ENCODE measurements around the gene GLB1L.
"Not testable (repeated sequence)": the region's sequence is repeated elsewhere in the genome, so short reads cannot be mapped to it uniquely, and the experiment has no call there.

GLB1L gene

GRCh38 chr2:219204425-219205164, 40.6 kb downstream of the GLB1L start:
- WGBS (ENCODE audit: insufficient coverage), result 86% methylated on average over 3 of the region's 7 CpGs
- Histone ChIP-seq H3K36me3 (ENCODE audit: control insufficient read depth in 4 of 4, insufficient read depth in 4 of 4, low read length in 3 of 4) (peaks cover 0 to 20% (median 4%) of the 10 kb centered on the region in 4 experiments), H3K9me3 (ENCODE audit: control extremely low read depth in 1 of 5, control insufficient read depth in 4 of 5, insufficient read depth in 2 of 5, low read depth in 1 of 5, low read length in 4 of 5) (no peaks in the 10 kb centered on the region), H3K27ac (ENCODE audit: insufficient read depth in 1 of 2, low read depth in 1 of 2, low read length in 2 of 2, poor library complexity in 1 of 2, severe bottlenecking in 2 of 2) (no peak overlapping the region), H3K4me3 (ENCODE audit: control insufficient read depth in 1 of 7, extremely low read depth in 1 of 7, insufficient read depth in 4 of 7, low read depth in 2 of 7, low read length in 6 of 7) (no peak overlapping the region), H3K4me1 (ENCODE audit: control extremely low read depth in 1 of 4, control insufficient read depth in 4 of 4, insufficient read depth in 4 of 4, low read length in 3 of 4) (peaks cover 16 to 33% (median 32%) of the 10 kb centered on the region in 4 experiments), H3K27me3 (replicated peaks in 2 of 5; ENCODE audit: control insufficient read depth in 4 of 5, insufficient read depth in 5 of 5, low read length in 4 of 5) (no peaks in the 10 kb centered on the region)
- no peak for DNase-seq
- CTCF ChIA-PET, result interaction anchor here (0.7 to 2.6 kb wide), 8 partner anchors 9 to 33 kb away, joined by 3 to 7 read pairs (median 4); partner anchors contain the start of gene CNPPD1
- POLR2A ChIA-PET, result interaction anchor here (0.7 kb wide), 1 partner anchor 28 kb away, joined by 3 read pairs; the partner anchor contains the start of gene CNPPD1

GRCh38 chr2:219201331-219201730, 43.9 kb downstream of the GLB1L start:
- DNase-seq; H3K27ac ChIP-seq (ENCODE audit: insufficient read depth in 1 of 2, low read depth in 1 of 2, low read length in 2 of 2, poor library complexity in 1 of 2, severe bottlenecking in 2 of 2); H3K36me3 ChIP-seq (ENCODE audit: control insufficient read depth in 4 of 4, insufficient read depth in 4 of 4, low read length in 3 of 4); H3K27me3 ChIP-seq (replicated peaks in 2 of 5; ENCODE audit: control insufficient read depth in 4 of 5, insufficient read depth in 5 of 5, low read length in 4 of 5); POLR2A ChIA-PET; H3K4me1 ChIP-seq (ENCODE audit: control extremely low read depth in 1 of 4, control insufficient read depth in 4 of 4, insufficient read depth in 4 of 4, low read length in 3 of 4); H3K9me3 ChIP-seq (ENCODE audit: control extremely low read depth in 1 of 5, control insufficient read depth in 4 of 5, insufficient read depth in 2 of 5, low read depth in 1 of 5, low read length in 4 of 5); H3K4me3 ChIP-seq (ENCODE audit: control insufficient read depth in 1 of 7, extremely low read depth in 1 of 7, insufficient read depth in 4 of 7, low read depth in 2 of 7, low read length in 6 of 7): not testable (repeated sequence)
- 79% methylated on average over 6 of the region's 21 CpGs for WGBS (ENCODE audit: insufficient coverage)
- CTCF ChIA-PET, result interaction anchor here (0.7 to 3.2 kb wide), 4 partner anchors 18 to 47 kb away, joined by 3 to 13 read pairs (median 4); no protein-coding TSS in a partner anchor

- H3K4me1 ChIP-seq (ENCODE audit: control extremely low read depth in 1 of 4, control insufficient read depth in 4 of 4, insufficient read depth in 4 of 4, low read length in 3 of 4); H3K9me3 ChIP-seq (ENCODE audit: control extremely low read depth in 1 of 5, control insufficient read depth in 4 of 5, insufficient read depth in 2 of 5, low read depth in 1 of 5, low read length in 4 of 5); POLR2A ChIA-PET; H3K27ac ChIP-seq (ENCODE audit: insufficient read depth in 1 of 2, low read depth in 1 of 2, low read length in 2 of 2, poor library complexity in 1 of 2, severe bottlenecking in 2 of 2); H3K36me3 ChIP-seq (ENCODE audit: control insufficient read depth in 4 of 4, insufficient read depth in 4 of 4, low read length in 3 of 4); H3K4me3 ChIP-seq (ENCODE audit: control insufficient read depth in 1 of 7, extremely low read depth in 1 of 7, insufficient read depth in 4 of 7, low read depth in 2 of 7, low read length in 6 of 7); H3K27me3 ChIP-seq (replicated peaks in 2 of 5; ENCODE audit: control insufficient read depth in 4 of 5, insufficient read depth in 5 of 5, low read length in 4 of 5); DNase-seq: not testable (repeated sequence)
- CTCF ChIA-PET, result interaction anchor here (0.6 to 3.2 kb wide), 7 partner anchors 12 to 47 kb away, joined by 3 to 13 read pairs (median 4); partner anchors contain the start of gene CNPPD1
- WGBS (ENCODE audit: insufficient coverage), result 90% methylated on average over 22 of the region's 26 CpGs
These were observed 44.5 kb downstream of the GLB1L start for GRCh38 chr2:219200502-219201326.

GRCh38 chr2:219199470-219200211, 45.6 kb downstream of the GLB1L start:
- Histone ChIP-seq H3K36me3 (ENCODE audit: control insufficient read depth in 4 of 4, insufficient read depth in 4 of 4, low read length in 3 of 4) (no peaks in the 10 kb centered on the region), H3K4me3 (ENCODE audit: control insufficient read depth in 1 of 7, extremely low read depth in 1 of 7, insufficient read depth in 4 of 7, low read depth in 2 of 7, low read length in 6 of 7) (no peak overlapping the region), H3K27me3 (replicated peaks in 2 of 5; ENCODE audit: control insufficient read depth in 4 of 5, insufficient read depth in 5 of 5, low read length in 4 of 5) (no peaks in the 10 kb centered on the region), H3K4me1 (ENCODE audit: control extremely low read depth in 1 of 4, control insufficient read depth in 4 of 4, insufficient read depth in 4 of 4, low read length in 3 of 4) (no peaks in the 10 kb centered on the region), H3K9me3 (ENCODE audit: control extremely low read depth in 1 of 5, control insufficient read depth in 4 of 5, insufficient read depth in 2 of 5, low read depth in 1 of 5, low read length in 4 of 5) (no peaks in the 10 kb centered on the region), H3K27ac (ENCODE audit: insufficient read depth in 1 of 2, low read depth in 1 of 2, low read length in 2 of 2, poor library complexity in 1 of 2, severe bottlenecking in 2 of 2) (no peak overlapping the region)
- CTCF ChIA-PET, result interaction anchor here (0.7 to 3.2 kb wide), 7 partner anchors 9 to 36 kb away, joined by 3 to 13 read pairs (median 3); partner anchors contain the start of gene CNPPD1
- DNase-seq, result no peak
- 97% methylated on average over 6 of the region's 12 CpGs for WGBS (ENCODE audit: insufficient coverage)
- POLR2A ChIA-PET, result no interaction called here

- WGBS (ENCODE audit: insufficient coverage), result 89% methylated on average over 5 of the region's 5 CpGs
- Histone ChIP-seq H3K36me3 (ENCODE audit: control insufficient read depth in 4 of 4, insufficient read depth in 4 of 4, low read length in 3 of 4) (no peaks in the 10 kb centered on the region), H3K9me3 (ENCODE audit: control extremely low read depth in 1 of 5, control insufficient read depth in 4 of 5, insufficient read depth in 2 of 5, low read depth in 1 of 5, low read length in 4 of 5) (no peaks in the 10 kb centered on the region), H3K27ac (ENCODE audit: insufficient read depth in 1 of 2, low read depth in 1 of 2, low read length in 2 of 2, poor library complexity in 1 of 2, severe bottlenecking in 2 of 2) (no peak overlapping the region), H3K27me3 (replicated peaks in 2 of 5; ENCODE audit: control insufficient read depth in 4 of 5, insufficient read depth in 5 of 5, low read length in 4 of 5) (no peaks in the 10 kb centered on the region), H3K4me3 (ENCODE audit: control insufficient read depth in 1 of 7, extremely low read depth in 1 of 7, insufficient read depth in 4 of 7, low read depth in 2 of 7, low read length in 6 of 7) (no peak overlapping the region), H3K4me1 (ENCODE audit: control extremely low read depth in 1 of 4, control insufficient read depth in 4 of 4, insufficient read depth in 4 of 4, low read length in 3 of 4) (no peaks in the 10 kb centered on the region)
- no peak for DNase-seq
- POLR2A ChIA-PET, result no interaction called here
- CTCF ChIA-PET, result interaction anchor here (0.8 to 3.2 kb wide), 6 partner anchors 10 to 36 kb away, joined by 3 to 13 read pairs (median 4); partner anchors contain the start of gene CNPPD1
These were observed 46.3 kb downstream of the GLB1L start for GRCh38 chr2:219198974-219199373.

GRCh38 chr2:219197388-219197787, 47.9 kb downstream of the GLB1L start:
- DNase-seq, result no peak
- ChIA-PET POLR2A (interaction anchor here (0.7 kb wide), 1 partner anchor 53 kb away, joined by 5 read pairs; no protein-coding TSS in a partner anchor), CTCF (interaction anchor here (0.7 to 1.9 kb wide), 3 partner anchors 15 to 26 kb away, joined by 3 to 8 read pairs (median 4); no protein-coding TSS in a partner anchor)
- no CpG with 5 or more reads among the region's 1 CpG for WGBS (ENCODE audit: insufficient coverage)
- H3K27me3 ChIP-seq (replicated peaks in 2 of 5; ENCODE audit: control insufficient read depth in 4 of 5, insufficient read depth in 5 of 5, low read length in 4 of 5), result no peaks in the 10 kb centered on the region
- H3K9me3 ChIP-seq (ENCODE audit: control extremely low read depth in 1 of 5, control insufficient read depth in 4 of 5, insufficient read depth in 2 of 5, low read depth in 1 of 5, low read length in 4 of 5), result no peaks in the 10 kb centered on the region
- H3K4me3 ChIP-seq (ENCODE audit: control insufficient read depth in 1 of 7, extremely low read depth in 1 of 7, insufficient read depth in 4 of 7, low read depth in 2 of 7, low read length in 6 of 7), result no peak overlapping the region
- no peak overlapping the region for H3K27ac ChIP-seq (ENCODE audit: insufficient read depth in 1 of 2, low read depth in 1 of 2, low read length in 2 of 2, poor library complexity in 1 of 2, severe bottlenecking in 2 of 2)
- no peaks in the 10 kb centered on the region for H3K4me1 ChIP-seq (ENCODE audit: control extremely low read depth in 1 of 4, control insufficient read depth in 4 of 4, insufficient read depth in 4 of 4, low read length in 3 of 4)
- H3K36me3 ChIP-seq (ENCODE audit: control insufficient read depth in 4 of 4, insufficient read depth in 4 of 4, low read length in 3 of 4), result no peaks in the 10 kb centered on the region
